Left kidney (tissue), 1 donor: ENCODE measurements around the gene OXSM. TPM values are rescaled to one million over a fixed set of nuclear protein-coding genes. Genes with fewer than 3 reads are reported as not detected.

Experiments
- polyA plus RNA-seq: library from polyadenylated mRNA; unstranded; fragments of 120-200 nt; gene quantifications from one replicate; pipeline ENCODE4 v1.2.1, GENCODE V29; 2013; ENCODE audit not compliant: insufficient read length

Gene OXSM
- polyA plus RNA-seq, 1 donor, result 24.2 TPM

Other genes starting within 250 kb of the OXSM start
- 353 TPM for gene TOP2B, start 125.2 kb upstream of the OXSM start, polyA plus RNA-seq
- 46.6 TPM for gene NGLY1, start 6.6 kb upstream of the OXSM start, polyA plus RNA-seq